MG63 (cell line): ENCODE measurements around the gene FLT3. TPM values are rescaled to one million over a fixed set of nuclear protein-coding genes. Genes with fewer than 3 reads are reported as not detected.

Experiments used
- DNase-seq: peaks from one replicate; pipeline ENCODE4 v3.0.0-alpha.2; 2020
- H3K27me3 ChIP-seq: fragments of 250-450 bp; sonication (Bioruptor Pico); 2 replicates; pipeline ENCODE4 v1.5.1; 2020; ENCODE audit warnings: mild to moderate bottlenecking, moderate library complexity
- H3K36me3 ChIP-seq: fragments of 250-450 bp; sonication (Bioruptor Pico); 2 replicates; pipeline ENCODE4 v1.5.1; 2020; ENCODE audit warnings: mild to moderate bottlenecking, moderate library complexity
- H3K4me3 ChIP-seq: fragments of 250-450 bp; sonication (Bioruptor Pico); 2 replicates; pipeline ENCODE4 v1.5.1; 2020; ENCODE audit warnings: mild to moderate bottlenecking, moderate library complexity
- H3K9me3 ChIP-seq: fragments of 250-450 bp; sonication (Bioruptor Pico); 2 replicates; pipeline ENCODE4 v1.5.1; 2020; ENCODE audit warnings: mild to moderate bottlenecking, moderate library complexity
- total RNA-seq: library from RNA; depleted of rRNA; stranded (reverse); fragments of >200 nt; shearing (Covaris generic); gene quantifications from 2 replicates; pipeline ENCODE4 v1.2.3, GENCODE V29; 2014; ENCODE audit warnings: low replicate concordance

FLT3 gene
- total RNA-seq, 1 experiment from 2014 or later, result not detected

DNA sequence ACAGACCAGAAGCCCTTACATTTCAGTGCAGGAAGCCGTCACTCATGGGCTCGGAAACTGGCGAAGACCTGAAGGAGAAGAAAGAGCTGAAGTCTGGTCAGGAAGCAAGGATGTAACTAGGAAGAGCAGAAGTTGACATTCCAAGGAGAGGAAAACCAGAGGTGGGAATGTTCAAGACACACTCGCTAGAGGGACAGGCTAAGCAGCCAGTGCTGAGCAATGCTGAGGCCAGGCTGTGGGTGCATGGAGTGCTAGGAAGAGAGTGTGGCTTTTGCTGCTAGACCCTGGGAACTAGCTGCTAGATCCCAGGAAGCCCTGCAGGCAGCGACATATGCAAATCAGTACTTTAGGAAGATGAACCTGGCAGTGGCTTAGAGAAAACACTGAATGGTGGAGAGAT is 99.8 kb downstream of the FLT3 start:
- no peaks in the 10 kb centered on the region for H3K9me3 ChIP-seq
- peak; percentile 7 for DNase-seq
- H3K27me3 ChIP-seq, result no peaks in the 10 kb centered on the region
- no peaks in the 10 kb centered on the region for H3K36me3 ChIP-seq
- no peak overlapping the region for H3K4me3 ChIP-seq

DNA sequence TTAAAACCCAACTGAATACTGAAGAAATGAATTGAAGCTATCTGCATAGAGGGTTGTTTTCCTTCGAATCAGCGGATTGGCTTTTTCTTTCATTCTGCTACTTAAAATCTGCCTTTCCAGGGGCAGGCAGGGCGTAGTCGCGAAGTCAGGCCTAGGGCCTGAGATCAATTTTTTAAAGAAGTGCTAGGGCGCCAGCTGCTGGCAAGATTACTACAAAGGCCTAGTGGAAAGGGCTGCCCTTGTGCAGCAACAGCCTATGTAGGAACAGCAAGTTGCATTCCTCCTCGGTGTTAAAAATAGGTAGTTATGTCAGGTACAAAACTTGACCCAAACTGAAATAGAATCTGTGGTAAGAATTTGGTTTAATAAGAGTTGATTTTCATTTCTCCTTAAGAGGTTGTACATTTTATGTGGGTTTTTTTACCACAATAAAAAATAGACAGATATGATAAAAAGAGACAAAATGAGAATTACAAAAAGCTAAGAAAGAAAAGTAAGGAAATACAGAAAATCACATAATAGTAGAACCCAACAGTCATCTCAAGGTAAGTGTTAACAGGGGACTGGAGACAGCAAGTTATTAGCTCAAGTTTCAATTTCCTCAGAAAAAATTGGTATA is 102.4 kb downstream of the FLT3 start:
- Histone ChIP-seq H3K27me3 (no peaks in the 10 kb centered on the region), H3K9me3 (no peaks in the 10 kb centered on the region), H3K36me3 (no peaks in the 10 kb centered on the region), H3K4me3 (no peak overlapping the region)
- peak; percentile 55 for DNase-seq

DNA sequence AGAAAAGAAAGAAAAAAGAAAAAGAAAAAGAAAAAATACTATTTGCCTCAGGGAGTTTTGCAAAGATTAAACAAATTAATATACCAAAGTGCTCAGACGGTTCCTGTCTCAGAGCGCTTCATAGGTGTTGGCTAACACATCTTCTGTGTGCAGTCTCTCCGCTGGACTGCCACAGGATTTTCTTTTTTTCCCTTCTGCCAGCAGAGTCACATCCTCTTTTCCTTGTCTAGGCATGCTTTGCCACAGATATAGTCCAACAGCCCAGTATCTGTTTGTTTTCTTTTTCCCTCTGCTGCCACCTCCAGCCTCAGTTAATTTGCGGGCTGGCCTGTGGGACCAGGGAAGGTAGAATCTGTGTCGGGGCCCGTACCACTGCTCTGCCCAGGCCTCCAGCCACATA is 108.5 kb downstream of the FLT3 start:
- no peaks in the 10 kb centered on the region for H3K36me3 ChIP-seq
- H3K9me3 ChIP-seq, result no peaks in the 10 kb centered on the region
- no peak overlapping the region for H3K4me3 ChIP-seq
- no peaks in the 10 kb centered on the region; the same call in 1 of the 2 replicates for H3K27me3 ChIP-seq
- DNase-seq, result no peak

DNA sequence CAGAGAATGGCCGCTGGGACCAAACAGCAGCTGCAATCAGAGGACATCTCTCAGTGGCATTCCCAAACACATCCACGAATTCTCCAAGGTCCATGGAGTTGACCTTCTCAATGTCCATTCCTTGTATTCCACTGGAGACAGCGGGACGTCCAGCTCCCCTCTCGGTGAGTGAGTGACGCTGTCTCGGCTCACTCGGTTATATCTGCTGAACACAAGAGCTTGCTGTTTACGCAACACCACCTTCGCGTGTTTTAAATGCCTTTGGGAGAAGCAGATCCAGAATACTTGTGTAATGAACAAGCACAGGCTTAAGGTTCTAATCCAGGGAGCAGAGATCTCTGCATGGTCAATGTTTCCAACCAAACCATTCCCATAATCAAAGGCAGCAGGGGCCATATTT is 111.9 kb downstream of the FLT3 start, which contains the start of gene URAD:
Gene URAD, minus strand, starts transcription at position 174 of the 400 bp plus-strand sequence. Its CDS starts 56 bp downstream, at position 118.
- H3K36me3 ChIP-seq, result no peaks in the 10 kb centered on the region
- DNase-seq, result no peak

DNA sequence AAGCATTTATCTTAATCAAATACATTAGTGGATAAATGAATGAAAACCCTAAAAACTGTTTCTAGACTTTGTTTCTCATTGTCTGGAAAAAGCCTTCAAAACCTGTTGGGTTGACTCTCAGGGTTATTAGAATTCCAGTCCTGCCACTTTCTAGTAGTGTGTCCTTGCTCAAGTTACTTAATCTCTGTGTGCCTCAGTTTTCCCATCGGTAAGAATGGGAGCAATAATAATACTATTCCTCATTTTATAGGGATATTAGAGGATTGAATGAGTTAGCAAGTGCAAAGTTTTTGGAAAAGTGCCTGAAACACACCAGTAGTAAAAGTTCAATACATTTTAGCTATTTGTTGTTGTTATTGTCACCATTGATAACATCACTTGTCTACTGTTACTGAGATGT is 114.8 kb downstream of the FLT3 start:
- H3K9me3 ChIP-seq, result no peaks in the 10 kb centered on the region
- H3K4me3 ChIP-seq, result no peak overlapping the region
- H3K36me3 ChIP-seq, result no peaks in the 10 kb centered on the region
- H3K27me3 ChIP-seq, result peaks cover 4% of the 10 kb centered on the region; the same call in 1 of the 2 replicates
- no peak for DNase-seq

More for the DNA sequence above, 111.9 kb downstream of the FLT3 start, which contains the start of gene URAD:
- H3K4me3 ChIP-seq, result no peak within 1 kb of the TSS
- no peaks in the 10 kb centered on the region for H3K9me3 ChIP-seq
- H3K27me3 ChIP-seq, result no peaks in the 10 kb centered on the region; the same call in 1 of the 2 replicates

DNA sequence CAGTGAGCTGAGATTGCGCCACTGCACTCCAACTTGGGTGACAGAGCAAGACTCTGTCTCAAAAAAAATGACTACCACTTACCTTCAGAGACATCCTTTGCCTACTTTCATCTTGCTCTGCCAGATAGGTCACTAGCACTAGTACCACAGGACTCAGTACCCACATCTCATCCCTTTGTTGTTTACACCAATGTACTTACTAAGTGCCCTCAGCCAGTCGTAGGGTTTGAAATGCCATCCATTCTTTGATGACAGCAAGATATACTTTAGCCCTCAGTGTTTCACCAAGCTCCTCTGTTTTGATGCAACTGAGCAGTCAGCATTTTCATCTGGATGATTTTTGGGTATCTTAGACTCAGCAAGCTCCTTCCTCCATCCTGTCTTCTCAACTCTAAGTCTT is 118.0 kb downstream of the FLT3 start:
- DNase-seq, result no peak
- Histone ChIP-seq H3K36me3 (no peaks in the 10 kb centered on the region), H3K27me3 (peaks cover 25% of the 10 kb centered on the region), H3K4me3 (no peak overlapping the region), H3K9me3 (no peaks in the 10 kb centered on the region)

DNA sequence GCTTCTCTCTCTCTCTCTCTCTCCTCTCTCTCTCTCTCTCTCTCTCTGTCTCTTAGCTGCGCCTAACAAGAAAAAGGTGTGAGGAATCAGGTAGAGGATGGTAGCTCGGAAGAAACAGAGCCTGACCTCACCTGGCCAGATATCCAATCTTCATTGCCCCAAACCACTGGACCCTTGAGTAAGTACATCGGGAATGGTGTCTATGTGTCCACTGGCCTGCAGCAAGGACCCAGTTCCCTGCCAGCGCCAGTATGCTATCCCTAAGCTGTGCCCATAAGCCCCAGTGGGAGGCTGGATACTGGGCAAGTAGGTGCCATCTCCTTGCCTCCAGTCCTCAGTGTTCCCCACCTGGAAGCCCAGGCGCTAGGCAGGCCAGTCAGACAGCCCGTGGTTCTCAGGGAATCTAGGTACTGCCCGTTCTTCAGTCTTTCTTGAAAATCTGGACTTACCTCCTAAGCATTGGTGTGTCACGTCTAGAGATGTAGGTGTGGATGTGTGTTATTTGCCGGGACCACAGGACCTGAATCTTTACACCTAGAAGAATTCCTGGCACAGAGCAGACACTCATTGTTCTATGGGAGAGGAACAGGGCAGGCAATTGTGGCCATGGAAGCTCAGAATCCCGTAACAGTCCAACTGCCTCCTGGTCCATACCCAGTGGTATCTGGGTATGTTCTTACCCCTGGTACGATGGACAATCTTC is 119.2 kb downstream of the FLT3 start:
- H3K4me3 ChIP-seq, result no peak overlapping the region
- H3K9me3 ChIP-seq, result no peaks in the 10 kb centered on the region
- DNase-seq, result no peak
- no peaks in the 10 kb centered on the region for H3K36me3 ChIP-seq
- H3K27me3 ChIP-seq, result peaks cover 25% of the 10 kb centered on the region

DNA sequence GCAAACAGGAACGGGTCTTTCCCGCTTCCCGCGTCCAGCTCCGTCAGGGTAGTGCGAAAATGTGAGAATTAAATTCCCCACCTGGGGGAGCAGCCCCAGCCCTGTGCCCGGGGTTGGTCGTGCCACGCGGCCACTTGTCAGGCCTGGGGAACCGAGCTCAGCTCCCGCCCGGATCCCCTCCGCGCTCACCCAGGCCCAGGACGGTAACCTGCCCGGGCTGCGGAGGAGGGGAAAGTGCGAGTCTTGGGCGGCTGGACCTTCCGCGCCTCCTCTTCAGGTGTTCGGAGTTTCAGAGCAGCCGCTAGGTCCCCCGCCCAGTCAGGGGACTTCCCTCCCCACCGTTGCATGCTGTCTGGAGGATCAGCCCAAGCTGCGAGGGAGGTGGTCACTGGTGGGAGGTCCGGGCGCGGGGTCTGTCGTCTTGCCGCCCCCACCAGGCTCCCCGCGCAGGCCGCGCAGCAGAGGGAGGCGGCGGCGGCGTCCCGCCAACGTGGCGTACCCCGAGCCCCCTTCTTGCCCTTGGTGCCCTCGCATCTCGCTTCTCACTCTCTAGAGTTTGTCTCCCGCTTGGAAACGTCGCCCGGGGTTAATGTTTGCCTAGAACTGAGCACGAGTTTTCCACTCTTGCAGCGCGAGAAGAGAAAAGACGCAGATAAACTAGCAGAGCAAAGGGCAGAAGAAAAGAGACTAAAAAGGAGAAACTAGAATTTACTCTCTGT is 119.9 kb downstream of the FLT3 start:
- Histone ChIP-seq H3K27me3 (peaks cover 25% of the 10 kb centered on the region), H3K4me3 (no peak overlapping the region), H3K36me3 (no peaks in the 10 kb centered on the region), H3K9me3 (no peaks in the 10 kb centered on the region)
- no peak for DNase-seq

DNA sequence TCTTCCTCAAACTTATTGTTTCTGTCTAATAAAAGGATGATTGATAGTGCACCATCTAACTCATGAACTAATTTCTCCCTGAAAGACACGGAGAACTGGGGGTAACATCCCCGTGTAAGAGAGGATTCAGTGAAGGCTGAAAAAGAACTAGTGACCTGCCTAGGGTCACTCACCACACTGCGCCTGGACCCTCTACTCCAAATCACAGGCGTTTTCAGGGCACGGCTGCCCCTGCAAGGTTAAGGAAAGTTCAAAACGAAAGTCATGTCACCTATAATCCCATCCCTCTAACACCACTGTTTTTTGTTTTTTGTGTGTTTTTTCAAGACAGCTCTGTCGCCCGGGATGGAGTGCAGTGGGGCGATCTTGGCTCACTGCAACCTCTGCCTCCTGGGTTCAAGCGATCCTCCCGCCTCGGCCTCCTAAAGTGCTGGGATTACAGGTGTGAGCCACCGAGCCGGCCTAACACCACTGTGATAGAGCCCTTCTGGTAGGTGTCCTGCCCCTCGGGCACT is 120.6 kb downstream of the FLT3 start:
- H3K36me3 ChIP-seq, result no peaks in the 10 kb centered on the region
- no peaks in the 10 kb centered on the region for H3K9me3 ChIP-seq
- peaks cover 25% of the 10 kb centered on the region for H3K27me3 ChIP-seq
- DNase-seq, result no peak
- H3K4me3 ChIP-seq, result no peak overlapping the region

DNA sequence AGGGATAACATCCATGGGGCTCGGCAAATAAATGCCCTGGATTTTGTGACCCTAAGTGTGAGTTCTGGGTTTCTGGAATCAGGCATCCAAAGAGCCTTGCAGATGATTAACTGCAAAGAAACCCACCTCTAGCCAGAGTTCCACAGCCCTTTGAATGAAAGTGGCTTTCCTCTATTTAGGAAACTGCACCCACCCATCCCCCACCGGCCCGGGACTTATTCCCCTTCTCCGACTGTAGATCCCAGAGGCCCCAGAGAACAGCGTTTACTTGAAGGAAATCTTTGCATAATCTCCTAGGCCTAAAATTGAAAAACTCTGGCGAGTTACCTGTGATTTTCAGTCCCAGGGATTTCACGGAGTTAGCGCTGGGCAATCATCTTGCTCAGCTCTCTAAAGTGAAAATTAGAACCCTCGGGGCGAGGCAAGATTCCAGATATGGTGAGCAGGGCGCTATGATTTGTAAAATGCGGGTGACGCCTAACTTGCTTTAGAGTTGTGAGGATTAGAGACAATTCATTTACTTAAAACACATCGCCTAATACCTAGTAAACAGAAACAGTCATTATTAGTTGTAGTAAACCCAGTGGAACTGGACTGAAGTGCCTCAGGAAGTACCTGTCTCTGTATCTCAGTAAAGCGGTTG is 121.3 kb downstream of the FLT3 start:
- no peak overlapping the region for H3K4me3 ChIP-seq
- no peaks in the 10 kb centered on the region for H3K9me3 ChIP-seq
- H3K36me3 ChIP-seq, result no peaks in the 10 kb centered on the region
- DNase-seq, result no peak
- peaks cover 25% of the 10 kb centered on the region for H3K27me3 ChIP-seq

DNA sequence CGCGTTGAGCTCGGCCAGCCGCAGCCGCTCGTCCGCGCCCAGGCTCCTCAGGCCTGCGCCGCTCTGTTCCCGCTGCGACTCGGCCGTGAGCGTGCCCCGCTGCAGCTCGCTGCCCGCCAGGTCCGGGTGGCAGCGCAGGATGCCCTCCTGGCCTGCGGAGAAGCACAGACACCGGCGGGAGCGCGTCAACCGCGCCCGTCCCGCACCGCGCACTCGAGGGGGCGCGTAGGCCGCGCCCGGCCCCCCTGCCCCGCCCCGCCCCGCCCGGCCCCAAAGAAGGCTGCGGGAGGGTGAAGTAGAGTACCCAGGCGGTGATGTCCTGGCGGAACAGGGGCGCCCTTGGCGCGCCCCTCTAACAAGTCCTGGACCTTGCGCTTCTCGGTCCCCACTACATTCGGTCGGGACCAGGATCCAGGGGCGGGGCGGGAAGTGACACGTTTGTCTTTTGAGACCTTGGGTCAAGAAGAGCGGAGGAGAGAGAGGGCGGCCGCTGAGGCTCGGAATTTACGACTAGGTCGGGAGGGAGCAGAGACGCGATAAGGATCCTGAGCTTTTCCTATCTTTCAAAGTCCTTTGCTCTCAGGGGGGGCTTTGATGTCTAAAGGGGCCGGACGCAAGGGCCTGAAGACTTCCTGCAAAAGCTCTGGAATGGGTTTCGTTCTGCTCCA is 121.9 kb downstream of the FLT3 start:
- Histone ChIP-seq H3K9me3 (no peaks in the 10 kb centered on the region), H3K27me3 (peaks cover 25% of the 10 kb centered on the region), H3K4me3 (no peak overlapping the region; the same call in 1 of the 2 replicates), H3K36me3 (no peaks in the 10 kb centered on the region)
- DNase-seq, result no peak

DNA sequence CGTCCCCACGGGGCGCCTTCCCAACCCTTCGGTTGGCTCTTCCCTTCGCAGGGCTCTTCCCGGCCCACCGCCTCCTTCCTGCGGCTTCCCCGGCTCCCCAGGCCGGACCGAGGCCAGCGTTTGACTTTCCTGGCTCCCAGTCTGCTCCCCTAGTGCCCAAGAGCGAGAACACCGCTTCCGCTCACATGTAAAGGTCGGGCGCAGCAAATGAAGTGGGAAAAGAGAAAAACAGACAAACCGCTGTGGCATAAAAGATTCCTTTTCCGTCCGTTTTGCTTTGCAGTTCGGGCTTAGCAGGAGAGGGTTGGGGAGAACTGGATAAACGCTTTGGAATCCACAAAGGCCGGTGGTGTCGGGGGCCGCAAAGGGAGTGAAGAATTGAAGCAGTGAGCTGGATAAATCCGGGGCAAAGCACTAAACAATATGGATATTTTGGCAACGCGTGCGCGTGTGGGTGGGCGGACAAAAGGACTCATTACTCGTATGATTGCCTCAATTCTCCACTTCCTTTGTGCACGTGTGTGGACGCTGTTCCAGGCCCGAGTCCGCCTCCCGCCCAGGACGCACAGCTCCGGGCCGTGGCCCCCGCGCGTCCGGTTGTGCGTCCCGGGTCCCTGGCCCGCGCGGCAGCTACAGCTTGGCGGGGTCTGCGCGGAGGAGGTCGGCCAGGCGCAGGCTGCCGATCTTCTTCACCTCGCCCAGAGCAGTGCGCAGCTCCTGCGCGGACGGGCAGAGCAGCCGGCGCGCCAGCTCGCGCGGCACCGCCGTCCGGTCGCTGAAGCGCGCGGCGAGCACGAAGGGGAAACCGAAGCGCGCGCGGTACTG is 122.7 kb downstream of the FLT3 start:
- H3K27me3 ChIP-seq, result peaks cover 25% of the 10 kb centered on the region
- DNase-seq, result peak; percentile 34
- H3K36me3 ChIP-seq, result no peaks in the 10 kb centered on the region
- no peaks in the 10 kb centered on the region for H3K9me3 ChIP-seq
- no peak overlapping the region; the same call in 1 of the 2 replicates for H3K4me3 ChIP-seq

DNA sequence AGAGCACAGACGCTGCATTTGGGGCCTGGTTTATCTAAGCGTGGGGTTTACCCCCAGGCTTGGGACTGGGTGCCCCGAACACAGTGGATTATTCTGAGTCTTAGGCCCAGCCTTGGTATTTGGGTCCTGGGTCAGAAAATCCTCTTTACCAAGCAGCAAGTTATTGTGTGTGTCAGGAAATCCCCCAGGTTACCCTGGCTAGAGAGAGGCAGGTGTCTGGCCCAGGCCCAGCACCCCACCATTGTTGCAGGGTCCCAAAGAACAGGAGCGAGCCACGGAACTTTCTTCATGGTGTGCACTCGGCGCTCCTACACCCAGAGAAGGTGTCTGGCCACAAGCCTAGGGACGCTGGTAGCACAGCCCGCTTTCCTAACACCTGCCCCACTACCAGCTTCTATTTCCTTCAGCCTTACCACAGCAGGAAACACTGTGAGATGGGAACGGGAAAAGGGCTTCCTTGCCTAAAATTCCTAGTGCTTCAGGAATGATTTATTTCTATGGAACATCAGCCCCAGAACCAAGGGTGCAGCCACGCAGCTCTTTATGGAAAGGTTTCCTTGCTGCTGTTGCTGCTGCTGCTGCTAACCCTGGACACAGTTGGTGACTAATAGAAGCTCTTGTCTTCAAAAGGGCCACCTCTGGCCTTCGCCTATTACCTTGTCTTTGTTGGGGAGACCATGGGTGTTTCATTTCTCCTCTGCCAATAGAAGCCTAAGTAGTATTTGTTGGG is 123.8 kb downstream of the FLT3 start:
- no peak for DNase-seq
- no peaks in the 10 kb centered on the region for H3K9me3 ChIP-seq
- peaks cover 23% of the 10 kb centered on the region for H3K27me3 ChIP-seq
- H3K36me3 ChIP-seq, result no peaks in the 10 kb centered on the region
- H3K4me3 ChIP-seq, result no peak overlapping the region

DNA sequence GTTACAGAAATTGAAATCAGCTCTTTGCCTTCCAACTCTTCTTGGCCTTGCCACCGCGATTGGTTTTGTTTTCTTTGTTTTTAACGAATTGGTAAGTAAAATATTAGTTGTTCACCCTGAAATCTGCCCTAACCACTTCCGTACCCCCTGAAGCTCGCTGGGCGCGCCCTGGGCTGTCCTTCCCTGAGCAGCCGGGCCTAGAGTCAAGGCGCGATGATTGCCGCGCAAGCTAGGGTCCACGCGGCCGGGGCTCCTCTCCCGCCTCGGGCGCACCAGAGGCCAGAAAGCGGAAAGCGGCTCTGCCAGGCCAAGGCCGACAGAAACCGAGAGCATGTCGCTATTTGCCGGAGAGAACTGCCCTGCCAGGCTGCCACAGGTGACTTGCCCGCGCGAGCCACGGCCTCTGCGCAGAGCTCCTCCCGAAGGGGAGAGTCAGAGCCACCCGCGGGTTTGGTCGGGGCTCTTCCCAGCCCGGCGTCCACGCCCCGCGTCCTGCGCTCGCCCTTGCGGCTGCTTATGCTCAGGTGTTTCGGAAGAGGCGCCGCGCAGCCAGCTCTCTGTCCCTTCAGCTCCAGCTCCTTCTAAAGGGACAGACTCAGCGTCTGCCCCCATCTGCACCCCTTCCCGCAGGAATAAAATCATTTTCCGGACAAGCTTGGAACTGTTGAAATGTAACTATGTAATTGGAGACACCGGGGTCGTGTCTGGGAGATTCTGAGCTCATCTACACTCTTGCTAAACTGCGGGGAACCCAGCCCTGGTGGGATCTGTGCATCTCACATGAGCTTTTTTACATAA is 124.6 kb downstream of the FLT3 start:
- H3K27me3 ChIP-seq, result peaks cover 23% of the 10 kb centered on the region
- no peak for DNase-seq
- H3K9me3 ChIP-seq, result no peaks in the 10 kb centered on the region
- H3K36me3 ChIP-seq, result no peaks in the 10 kb centered on the region
- H3K4me3 ChIP-seq, result no peak overlapping the region
